Left lung (tissue), 10 donors: Measurements from ENCODE around the gene CA11. TPM values are rescaled to one million over a fixed set of nuclear protein-coding genes. Genes with fewer than 3 reads are reported as not detected.

Source experiments
- ATAC-seq: fragments of 200-7000 bp; cut with Tn5 transposase; one replicate; pipeline ENCODE4 v1.9.1; 2020; ENCODE audit warnings: moderate library complexity
- DNase-seq, 4 donors: peaks; one replicate each; pipeline ENCODE4 v3.0.0-alpha.2; 2013 to 2020
- H3K27ac ChIP-seq, 2 donors: fragments of 200-600 bp; sonication (generic) in 1 of 2; one replicate each; pipeline versions ENCODE4 v1.5.0 to v1.8.0; 2020 to 2021
- H3K27me3 ChIP-seq, 2 donors: fragments of 200-600 bp; sonication (generic) in 1 of 2; one replicate each; pipeline versions ENCODE4 v1.5.0 to v1.8.0; 2020 to 2021
- H3K36me3 ChIP-seq, 2 donors: fragments of 200-600 bp; sonication (generic) in 1 of 2; one replicate each; pipeline versions ENCODE4 v1.5.0 to v1.8.0; 2020 to 2021
- H3K4me1 ChIP-seq, 2 donors: fragments of 200-600 bp; one replicate each; pipeline ENCODE4 v1.8.0; 2021
- H3K4me3 ChIP-seq, 2 donors: fragments of 200-600 bp; sonication (generic) in 1 of 2; one replicate each; pipeline versions ENCODE4 v1.5.0 to v1.8.0; 2020 to 2021; ENCODE audit warnings: mild to moderate bottlenecking in 1 of 2
- H3K9me3 ChIP-seq, 2 donors: fragments of 200-600 bp; sonication (generic) in 1 of 2; one replicate each; pipeline versions ENCODE4 v1.5.0 to v1.8.0; 2020 to 2021
- intact Hi-C, 2 donors: fragments of 100-400 bp; cut with DNase I; formaldehyde crosslinking; loops; one replicate each; pipeline versions ENCODE4 v1.11.2 to v1.14.2; 2022
- polyA plus RNA-seq, 6 donors: library from polyadenylated mRNA; unstranded; fragments of 120-200 nt; gene quantifications; one replicate each; pipeline ENCODE4 v1.2.1, GENCODE V29; 2013; ENCODE audit not compliant: insufficient read length in 6 of 6
- total RNA-seq, 2 donors: library from RNA; stranded (reverse); fragmentation: NEBNext Ultra II Directional; extraction: Animal tissue kit (Norgen Biotek cat#: 25700); gene quantifications; one replicate each; pipeline ENCODE4 v1.2.1, GENCODE V29; 2021
- TF ChIP-seq, protein P1 (sequence below), 2 donors: fragments of 200-600 bp; sonication (generic) in 1 of 2; IDR thresholded peaks; one replicate each; pipeline versions ENCODE4 v1.5.0 to v1.8.0; 2021; ENCODE audit warnings: antibody characterized with exemption in 2 of 2
- donor health status: DM: no; HTN: yes; CAD: no.
- donor health status: DM: no; HTN: no; CAD: no.

Gene CA11
- total and polyA plus RNA-seq, 8 donors = 3.6 to 5.6 (median 4.5) TPM

- Histone ChIP-seq H3K27ac (no peak overlapping the region), H3K36me3 (no peaks in the 10 kb centered on the region), H3K27me3 (peaks cover 0 to 18% of the 10 kb centered on the region in 2 donors), H3K4me3 (no peak overlapping the region), H3K4me1 (peaks cover 7 to 36% of the 10 kb centered on the region in 2 donors), H3K9me3 (no peaks in the 10 kb centered on the region)
- intact Hi-C loops = no loop called here
- no peak for ATAC-seq
- TF ChIP-seq, protein P1, sequence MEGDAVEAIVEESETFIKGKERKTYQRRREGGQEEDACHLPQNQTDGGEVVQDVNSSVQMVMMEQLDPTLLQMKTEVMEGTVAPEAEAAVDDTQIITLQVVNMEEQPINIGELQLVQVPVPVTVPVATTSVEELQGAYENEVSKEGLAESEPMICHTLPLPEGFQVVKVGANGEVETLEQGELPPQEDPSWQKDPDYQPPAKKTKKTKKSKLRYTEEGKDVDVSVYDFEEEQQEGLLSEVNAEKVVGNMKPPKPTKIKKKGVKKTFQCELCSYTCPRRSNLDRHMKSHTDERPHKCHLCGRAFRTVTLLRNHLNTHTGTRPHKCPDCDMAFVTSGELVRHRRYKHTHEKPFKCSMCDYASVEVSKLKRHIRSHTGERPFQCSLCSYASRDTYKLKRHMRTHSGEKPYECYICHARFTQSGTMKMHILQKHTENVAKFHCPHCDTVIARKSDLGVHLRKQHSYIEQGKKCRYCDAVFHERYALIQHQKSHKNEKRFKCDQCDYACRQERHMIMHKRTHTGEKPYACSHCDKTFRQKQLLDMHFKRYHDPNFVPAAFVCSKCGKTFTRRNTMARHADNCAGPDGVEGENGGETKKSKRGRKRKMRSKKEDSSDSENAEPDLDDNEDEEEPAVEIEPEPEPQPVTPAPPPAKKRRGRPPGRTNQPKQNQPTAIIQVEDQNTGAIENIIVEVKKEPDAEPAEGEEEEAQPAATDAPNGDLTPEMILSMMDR (IDR thresholded peaks at IDR 0.05) = no peak
- no peak for DNase-seq
Observed at GRCh38 chr19:48641850-48642249, 4.1 kb downstream of the CA11 start.

DNA sequence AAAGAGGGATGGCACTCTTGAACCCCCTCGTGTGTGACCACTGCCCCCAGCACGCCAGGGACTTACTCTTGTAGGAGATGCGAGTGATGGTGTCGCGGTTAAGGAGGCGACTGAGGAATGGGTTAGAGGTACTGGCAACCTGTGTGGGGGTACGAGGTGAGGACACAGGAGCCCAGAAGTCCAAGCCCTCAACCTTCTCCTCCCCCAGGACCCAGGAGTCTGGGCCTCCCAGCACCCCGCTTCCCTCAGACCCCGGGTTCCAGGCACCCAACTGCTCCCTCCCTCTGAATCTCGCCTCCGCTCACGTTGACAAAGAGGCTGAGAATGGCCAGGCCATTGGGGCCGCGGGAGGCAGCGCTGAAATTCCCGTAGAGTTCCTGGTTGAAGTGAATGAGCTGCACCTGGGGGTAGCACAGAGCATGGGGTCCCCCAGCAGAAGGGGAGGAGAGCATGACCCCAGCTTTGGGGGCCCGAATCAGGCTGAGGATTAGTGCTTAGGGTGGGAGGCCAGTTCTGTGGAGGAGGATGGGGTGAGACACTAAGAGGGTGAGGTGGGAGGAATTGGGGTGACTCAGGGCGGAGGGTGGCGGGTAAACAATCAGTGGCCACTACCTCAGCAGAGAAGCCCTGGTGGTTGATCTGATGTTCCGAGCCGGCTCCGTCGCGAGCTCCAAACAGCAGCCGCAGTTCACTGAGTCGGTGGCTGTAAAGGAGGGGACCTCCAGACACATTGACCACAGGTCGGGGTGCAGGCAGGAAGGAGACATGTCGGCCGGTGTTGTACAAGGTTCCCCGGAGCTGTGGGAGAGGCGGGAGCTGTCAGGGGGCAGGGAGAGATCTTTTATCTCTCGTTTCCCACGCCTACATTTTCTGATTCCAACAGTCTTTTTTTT is 6.3 kb downstream of the CA11 start:
- TF ChIP-seq, protein P1 (IDR thresholded peaks at IDR 0.05) = no peak

DNA sequence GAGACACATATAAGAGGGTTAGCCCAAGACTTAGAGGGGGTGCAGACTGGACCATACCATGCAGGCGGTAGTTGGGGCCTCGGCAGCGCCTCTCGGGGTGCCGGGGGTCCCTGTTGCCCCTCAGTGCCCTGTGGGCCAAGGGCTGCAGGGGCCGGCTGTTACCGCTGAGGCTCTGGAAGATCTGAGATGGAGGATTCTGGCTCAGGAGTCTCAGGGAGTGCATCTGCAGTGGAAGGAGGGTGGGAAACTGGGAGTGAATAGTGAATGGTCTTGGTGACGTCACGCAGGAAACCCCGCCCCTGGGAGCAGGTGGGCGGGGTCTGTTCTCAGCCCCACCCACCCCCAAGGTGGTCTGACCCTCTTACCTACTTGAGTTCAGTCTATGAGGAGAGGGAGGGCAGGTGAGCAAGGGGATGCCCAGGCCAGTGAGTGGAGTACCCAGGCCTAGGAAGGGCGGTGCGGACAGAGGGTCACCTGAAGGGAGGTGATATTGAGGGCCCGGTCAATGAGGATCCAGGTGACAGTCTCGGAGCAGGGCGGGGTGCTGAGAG is 7.1 kb downstream of the CA11 start:
- H3K4me3 ChIP-seq = peak overlapping the region in 1 of 2 donors; percentile 64
- ATAC-seq (no peak), DNase-seq (no peak)
- H3K9me3 ChIP-seq = no peaks in the 10 kb centered on the region
- intact Hi-C loops = no loop called here
- peak overlapping the region; percentile 91 to 94 for H3K27ac ChIP-seq
- no peaks in the 10 kb centered on the region for H3K27me3 ChIP-seq
- peaks cover 10 to 42% of the 10 kb centered on the region in 2 donors for H3K4me1 ChIP-seq
- TF ChIP-seq, protein P1 (IDR thresholded peaks at IDR 0.05) = no peak
- no peaks in the 10 kb centered on the region for H3K36me3 ChIP-seq

More for the DNA sequence above, 6.3 kb downstream of the CA11 start:
- intact Hi-C loops = no loop called here
- no peak overlapping the region for H3K4me3 ChIP-seq
- peaks cover 5 to 38% of the 10 kb centered on the region in 2 donors for H3K4me1 ChIP-seq
- peaks cover 0 to 1% of the 10 kb centered on the region in 2 donors for H3K27me3 ChIP-seq
- H3K9me3 ChIP-seq = no peaks in the 10 kb centered on the region
- H3K27ac ChIP-seq = no peak overlapping the region
- no peak for DNase-seq
- ATAC-seq = no peak
- no peaks in the 10 kb centered on the region for H3K36me3 ChIP-seq

DNA sequence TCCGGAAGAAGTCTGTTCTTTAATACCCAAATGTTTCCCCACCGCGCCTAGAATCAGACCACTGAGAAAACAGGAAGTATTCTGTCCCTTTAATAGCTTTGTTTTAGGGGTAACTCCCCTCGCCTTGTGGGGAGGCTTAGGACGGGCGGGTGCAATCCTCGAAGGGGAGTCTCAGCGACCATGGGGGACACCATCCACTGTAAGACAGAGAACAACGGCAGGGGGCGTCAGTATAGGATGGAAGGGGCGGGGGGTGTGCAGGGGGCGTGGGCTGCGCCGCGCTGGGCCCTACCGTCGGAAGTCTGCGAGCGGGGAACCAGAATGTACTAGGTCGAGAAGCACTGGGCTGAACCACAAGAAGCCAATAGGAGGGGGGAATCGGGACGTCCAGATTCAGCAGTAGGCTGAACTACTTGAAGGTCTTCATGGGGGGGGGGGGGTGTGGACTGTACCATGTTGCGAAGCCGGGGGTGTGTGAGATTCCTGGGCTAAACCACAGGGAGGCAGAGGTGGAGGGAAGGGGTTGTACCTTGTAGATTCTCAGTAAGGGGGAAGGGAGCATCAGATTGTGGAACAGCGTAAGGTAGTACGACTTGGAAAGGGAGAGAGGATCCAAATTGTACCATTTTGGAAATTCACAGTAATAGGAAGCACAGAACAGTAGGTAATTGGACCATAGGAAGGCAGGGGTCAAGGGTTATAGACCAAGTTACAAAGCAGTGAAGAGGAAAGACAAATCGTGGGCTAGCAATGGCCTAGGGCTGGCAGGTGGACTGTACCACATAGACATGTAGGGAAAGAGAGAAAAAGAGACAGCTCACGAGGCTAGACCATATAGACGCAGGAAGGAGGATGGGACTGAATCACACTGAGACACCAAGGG is 7.8 kb downstream of the CA11 start:
- intact Hi-C loops = no loop called here
- H3K4me1 ChIP-seq = peaks cover 17 to 49% of the 10 kb centered on the region in 2 donors
- peak; percentile 49 for ATAC-seq

More for the DNA sequence above, 7.8 kb downstream of the CA11 start:
- Histone ChIP-seq H3K4me3 (peak overlapping the region; percentile 10 to 64), H3K27me3 (no peaks in the 10 kb centered on the region), H3K36me3 (no peaks in the 10 kb centered on the region), H3K27ac (peak overlapping the region; percentile 91 to 94), H3K9me3 (no peaks in the 10 kb centered on the region)
- peak in 3 of 4 donors; percentile 85 to 95 (median 89) for DNase-seq
- TF ChIP-seq, protein P1 (IDR thresholded peaks at IDR 0.05) = no peak
